ENCODE data around the gene PARP14. TPM values are rescaled to one million over a fixed set of nuclear protein-coding genes. Genes with fewer than 3 reads are reported as not detected.

PARP14 gene
- total RNA-seq, 4 donors from 2014 or later: 6.0 to 12.3 (median 10.5) TPM

- H3K4me3 ChIP-seq: no peak overlapping the region
- DNase-seq (no peak), ATAC-seq (no peak)
- TF ChIP-seq CTCF (IDR thresholded peaks at IDR 0.05 in 4 of 5, conservative IDR thresholded peaks at IDR 0.05 in 1 of 5): no peak
- no peak for TF ChIP-seq POLR2A (IDR thresholded peaks at IDR 0.05)
- no peaks in the 10 kb centered on the region for H3K9me3 ChIP-seq
- intact Hi-C loops (cut with DNase I; ENCODE audit: low total_unique reads) (no loop called here), in situ Hi-C loops (cut with MboI; ENCODE audit: low sequenced_read_pairs in 4 of 4) (loop anchor here in 2 of 4 donors (25.0 kb wide), 2 partner anchors 127 to 1152 kb away; partner anchors contain the start of genes DTX3L (in 1 of the 2), PARP9 (in 1 of the 2) and POLQ (in 1 of the 2))
- no peaks in the 10 kb centered on the region for H3K4me1 ChIP-seq
- no peaks in the 10 kb centered on the region for H3K27me3 ChIP-seq
- no peak overlapping the region for H3K27ac ChIP-seq
- H3K36me3 ChIP-seq: peaks cover 0 to 33% of the 10 kb centered on the region in 2 donors
These were observed 8.4 kb downstream of the PARP14 start for GRCh38 chr3:122688996-122689395.

GRCh38 chr3:122689587-122689986, 8.9 kb downstream of the PARP14 start:
- H3K27ac ChIP-seq: no peak overlapping the region
- no peaks in the 10 kb centered on the region for H3K9me3 ChIP-seq
- TF ChIP-seq CTCF (IDR thresholded peaks at IDR 0.05 in 4 of 5, conservative IDR thresholded peaks at IDR 0.05 in 1 of 5): no peak
- no peak for TF ChIP-seq POLR2A (IDR thresholded peaks at IDR 0.05)
- DNase-seq (no peak), ATAC-seq (no peak)
- no peak overlapping the region for H3K4me3 ChIP-seq
- H3K36me3 ChIP-seq: peaks cover 0 to 33% of the 10 kb centered on the region in 2 donors
- in situ Hi-C loops (cut with MboI; ENCODE audit: low sequenced_read_pairs in 4 of 4): loop anchor here in 2 of 4 donors (25.0 kb wide), 2 partner anchors 127 to 1152 kb away; partner anchors contain the start of genes DTX3L (in 1 of the 2), PARP9 (in 1 of the 2) and POLQ (in 1 of the 2)
- H3K27me3 ChIP-seq: no peaks in the 10 kb centered on the region
- no peaks in the 10 kb centered on the region for H3K4me1 ChIP-seq
- intact Hi-C loops (cut with DNase I; ENCODE audit: low total_unique reads): no loop called here

GRCh38 chr3:122690096-122690495, 9.5 kb downstream of the PARP14 start:
- Histone ChIP-seq H3K36me3 (peaks cover 0 to 33% of the 10 kb centered on the region in 2 donors), H3K4me3 (no peak overlapping the region), H3K27ac (no peak overlapping the region), H3K9me3 (no peaks in the 10 kb centered on the region), H3K4me1 (no peaks in the 10 kb centered on the region), H3K27me3 (no peaks in the 10 kb centered on the region)
- in situ Hi-C loops (cut with MboI; ENCODE audit: low sequenced_read_pairs in 4 of 4): loop anchor here in 2 of 4 donors (25.0 kb wide), 2 partner anchors 128 to 1153 kb away; partner anchors contain the start of genes DTX3L (in 1 of the 2), PARP9 (in 1 of the 2) and POLQ (in 1 of the 2)
- intact Hi-C loops (cut with DNase I; ENCODE audit: low total_unique reads): no loop called here
- no peak for TF ChIP-seq CTCF (IDR thresholded peaks at IDR 0.05 in 4 of 5, conservative IDR thresholded peaks at IDR 0.05 in 1 of 5)
- no peak for TF ChIP-seq POLR2A (IDR thresholded peaks at IDR 0.05)
- DNase-seq (no peak), ATAC-seq (no peak)

- Histone ChIP-seq H3K27ac (no peak overlapping the region), H3K4me3 (no peak overlapping the region), H3K36me3 (peaks cover 0 to 29% of the 10 kb centered on the region in 2 donors), H3K9me3 (no peaks in the 10 kb centered on the region), H3K4me1 (no peaks in the 10 kb centered on the region), H3K27me3 (no peaks in the 10 kb centered on the region)
- ATAC-seq (no peak), DNase-seq (no peak)
- TF ChIP-seq POLR2A (IDR thresholded peaks at IDR 0.05): no peak
- TF ChIP-seq CTCF (IDR thresholded peaks at IDR 0.05 in 4 of 5, conservative IDR thresholded peaks at IDR 0.05 in 1 of 5): no peak
- in situ Hi-C loops (cut with MboI; ENCODE audit: low sequenced_read_pairs in 4 of 4): loop anchor here in 2 of 4 donors (25.0 kb wide), 2 partner anchors 129 to 1154 kb away; partner anchors contain the start of genes DTX3L (in 1 of the 2), PARP9 (in 1 of the 2) and POLQ (in 1 of the 2)
- intact Hi-C loops (cut with DNase I; ENCODE audit: low total_unique reads): no loop called here
These were observed 10.6 kb downstream of the PARP14 start for GRCh38 chr3:122691195-122691594.
